SK-N-MC (cell line): ENCODE measurements around the gene SET.
"Not testable (repeated sequence)": the region's sequence is repeated elsewhere in the genome, so short reads cannot be mapped to it uniquely, and the experiment has no call there.

Experiments used
- DNase-seq: peaks from one replicate; pipeline ENCODE4 v3.0.0-alpha.2; 2011; ENCODE audit warnings: low read depth, low spot score
- H3K27ac ChIP-seq: fragments of 200-600 bp; sonication (generic); 2 replicates; pipeline ENCODE4 v1.5.1; 2016; ENCODE audit warnings: mixed run types
- H3K36me3 ChIP-seq: fragments of 200-600 bp; sonication (generic); 2 replicates; pipeline ENCODE4 v1.6.1; 2017; ENCODE audit warnings: antibody characterized with exemption, low read length, mixed read lengths; ENCODE audit not compliant: insufficient read depth
- H3K4me3 ChIP-seq: fragments of 200-600 bp; sonication (generic); 2 replicates; pipeline ENCODE4 v1.5.1; 2016
- H3K9ac ChIP-seq: fragments of 200-600 bp; sonication (generic); 2 replicates; pipeline ENCODE4 v1.8.0; 2017; ENCODE audit warnings: mixed run types, mixed read lengths; ENCODE audit not compliant: insufficient read length
- H3K9me3 ChIP-seq: fragments of 200-600 bp; sonication (generic); 2 replicates; pipeline ENCODE4 v1.6.1; 2017; ENCODE audit warnings: low read depth, mild to moderate bottlenecking, antibody characterized with exemption, low read length, moderate library complexity, mixed read lengths
- EZH2 ChIP-seq: fragments of 200-600 bp; sonication (generic); IDR thresholded peaks from one replicate; pipeline ENCODE4 v1.6.1; 2017; ENCODE audit warnings: antibody characterized with exemption
- FOXP2 ChIP-seq: optimal IDR thresholded peaks from 2 replicates; pipeline ENCODE3; 2011; ENCODE audit warnings: mild to moderate bottlenecking, moderate library complexity; ENCODE audit not compliant: insufficient read depth; ENCODE audit errors: extremely low read length, control extremely low read depth
- POLR2AphosphoS5 ChIP-seq: IDR thresholded peaks from 2 replicates; pipeline ENCODE4 v1.6.1; 2012; ENCODE audit warnings: mild to moderate bottlenecking, low read depth, low read length, borderline replicate concordance

Gene SET

GRCh38 chr9:128656416-128657343, 32.3 kb upstream of the SET start, which contains the start of gene DYNC2I2:
DYNC2I2 (minus strand) TSS chr9:128656847; CDS start chr9:128656726, 121 bp downstream.
- H3K9ac ChIP-seq, result peak within 1 kb of the TSS; percentile 99
- H3K9me3 ChIP-seq, result no peaks in the 10 kb centered on the region
- TF ChIP-seq EZH2 (no peak), FOXP2 (peak; percentile 59), POLR2AphosphoS5 (peak; percentile 79)
- H3K4me3 ChIP-seq, result peak within 1 kb of the TSS; percentile 86
- H3K36me3 ChIP-seq, result peaks cover 3% of the 10 kb centered on the region; the same call in 1 of the 2 replicates
- DNase-seq, result peak; percentile 83
- H3K27ac ChIP-seq, result peak within 1 kb of the TSS; percentile 99

DNA sequence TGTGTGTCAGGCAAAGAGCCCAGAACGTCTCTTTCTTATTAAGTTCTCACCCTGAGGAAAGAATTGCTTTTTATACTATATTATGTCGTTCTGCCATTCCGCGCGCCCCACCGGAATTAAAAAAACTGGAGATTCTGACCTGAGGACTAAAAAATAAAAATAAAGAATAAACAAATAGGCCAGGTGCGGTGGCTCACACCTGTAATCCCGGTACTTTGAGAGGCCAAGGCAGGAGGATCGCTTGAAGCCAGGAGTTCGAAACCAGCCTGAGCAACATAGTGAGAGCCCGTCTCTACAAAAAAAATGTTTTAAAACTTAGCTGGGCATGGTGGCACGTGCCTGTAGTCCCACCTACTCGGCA, 31.7 kb upstream of the SET start:
- Histone ChIP-seq H3K36me3 (peaks cover 3% of the 10 kb centered on the region; the same call in 1 of the 2 replicates), H3K27ac (peak overlapping the region; percentile 99), H3K4me3 (peak overlapping the region; percentile 86), H3K9me3 (no peaks in the 10 kb centered on the region), H3K9ac (peak overlapping the region; percentile 99)
- no peak for DNase-seq
- TF ChIP-seq FOXP2 (no peak), EZH2 (no peak), POLR2AphosphoS5 (no peak)

- no peak for TF ChIP-seq FOXP2
- no peak for TF ChIP-seq EZH2
- TF ChIP-seq POLR2AphosphoS5, result no peak
- no peak for DNase-seq
Observed at GRCh38 chr9:128657796-128658195, 31.2 kb upstream of the SET start.

GRCh38 chr9:128666481-128666941, 22.5 kb upstream of the SET start:
- not testable (repeated sequence) for H3K9ac ChIP-seq, H3K27ac ChIP-seq, H3K4me3 ChIP-seq, DNase-seq, H3K36me3 ChIP-seq, H3K9me3 ChIP-seq

More at GRCh38 chr9:128657796-128658195, 31.2 kb upstream of the SET start:
- Histone ChIP-seq H3K4me3 (no peak overlapping the region), H3K36me3 (peaks cover 3% of the 10 kb centered on the region; the same call in 1 of the 2 replicates), H3K27ac (no peak overlapping the region), H3K9ac (no peak overlapping the region), H3K9me3 (no peaks in the 10 kb centered on the region)

- Histone ChIP-seq H3K27ac (no peak overlapping the region), H3K9ac (no peak overlapping the region), H3K36me3 (no peaks in the 10 kb centered on the region), H3K4me3 (no peak overlapping the region), H3K9me3 (no peaks in the 10 kb centered on the region)
- TF ChIP-seq POLR2AphosphoS5 (no peak), FOXP2 (no peak), EZH2 (no peak)
- DNase-seq, result no peak
Observed at GRCh38 chr9:128669786-128670185, 19.2 kb upstream of the SET start.

GRCh38 chr9:128675382-128675781, 13.6 kb upstream of the SET start:
- Histone ChIP-seq H3K9me3 (no peaks in the 10 kb centered on the region), H3K4me3 (no peak overlapping the region), H3K36me3 (no peaks in the 10 kb centered on the region), H3K27ac (no peak overlapping the region), H3K9ac (no peak overlapping the region)
- DNase-seq, result no peak
- TF ChIP-seq POLR2AphosphoS5 (no peak), EZH2 (no peak), FOXP2 (no peak)

DNA sequence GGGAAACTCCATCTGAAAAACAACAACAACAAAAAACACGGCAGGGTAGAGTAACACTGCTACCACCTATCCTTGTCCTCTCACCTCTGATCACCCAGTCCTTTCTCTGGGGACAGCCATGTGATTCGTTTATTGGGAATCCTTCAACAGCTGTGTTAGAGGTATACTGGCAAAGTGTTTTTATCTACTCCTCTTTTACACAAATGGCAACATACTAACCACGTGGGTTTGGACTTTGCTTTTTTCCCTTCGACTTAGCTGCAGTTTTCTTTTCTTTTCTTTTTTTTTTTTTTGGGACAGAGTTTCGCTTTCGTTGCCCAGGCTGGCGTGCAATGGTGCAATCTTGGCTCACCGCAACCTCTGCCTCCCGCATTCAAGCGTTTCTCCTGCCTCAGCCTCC, 11.2 kb upstream of the SET start:
- TF ChIP-seq POLR2AphosphoS5 (no peak), EZH2 (no peak), FOXP2 (no peak)
- H3K4me3 ChIP-seq, result no peak overlapping the region
- no peaks in the 10 kb centered on the region for H3K36me3 ChIP-seq
- no peak for DNase-seq
- no peaks in the 10 kb centered on the region for H3K9me3 ChIP-seq
- no peak overlapping the region for H3K27ac ChIP-seq
- H3K9ac ChIP-seq, result no peak overlapping the region

DNA sequence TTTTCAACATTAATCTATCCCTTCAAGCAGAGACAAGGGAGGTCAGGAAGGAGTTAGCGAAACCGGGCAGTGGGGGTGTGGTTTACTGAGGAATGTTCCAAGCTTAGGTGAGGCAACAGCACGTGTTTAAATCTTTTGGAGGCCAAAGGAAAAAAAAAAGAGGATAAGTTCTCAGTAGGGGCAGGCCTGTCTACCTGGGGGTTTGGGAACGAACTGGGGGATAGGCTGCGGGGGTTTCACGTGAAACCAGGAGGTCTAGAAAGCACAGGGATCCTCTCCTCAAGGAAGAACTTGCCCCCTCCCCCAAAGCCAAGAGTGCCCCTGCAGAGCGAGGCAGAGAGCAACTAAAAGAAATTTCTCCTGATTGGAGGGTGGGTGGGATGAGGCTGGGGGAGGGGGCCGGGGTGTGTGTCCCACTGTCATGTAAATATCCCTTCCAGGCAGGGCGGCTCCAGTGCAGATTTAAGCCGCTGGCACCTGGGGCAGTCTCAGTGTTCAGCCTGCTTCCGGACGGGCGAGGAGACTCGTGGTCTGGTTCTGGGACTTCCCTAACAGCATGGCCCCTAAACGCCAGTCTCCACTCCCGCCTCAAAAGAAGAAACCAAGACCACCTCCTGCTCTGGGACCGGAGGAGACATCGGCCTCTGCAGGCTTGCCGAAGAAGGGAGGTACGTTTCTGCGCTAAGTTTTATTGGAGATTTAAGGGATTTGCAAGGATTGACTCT, 5.5 kb upstream of the SET start:
- Histone ChIP-seq H3K27ac (peak overlapping the region; percentile 89), H3K4me3 (peak overlapping the region; percentile 83), H3K36me3 (no peaks in the 10 kb centered on the region), H3K9me3 (no peaks in the 10 kb centered on the region), H3K9ac (peak overlapping the region; percentile 46)
- TF ChIP-seq EZH2 (no peak), POLR2AphosphoS5 (peak; percentile 54)
- DNase-seq, result no peak
